ENCODE measurements around the gene CILP2. TPM values are rescaled to one million over a fixed set of nuclear protein-coding genes. Genes with fewer than 3 reads are reported as not detected.

The CILP2 gene
- total and polyA plus RNA-seq, 2 of the 8 experiments (the other 6 are each of a cell fraction or from before 2014, with no cell fraction given) = 4.4 to 5.8 TPM

DNA sequence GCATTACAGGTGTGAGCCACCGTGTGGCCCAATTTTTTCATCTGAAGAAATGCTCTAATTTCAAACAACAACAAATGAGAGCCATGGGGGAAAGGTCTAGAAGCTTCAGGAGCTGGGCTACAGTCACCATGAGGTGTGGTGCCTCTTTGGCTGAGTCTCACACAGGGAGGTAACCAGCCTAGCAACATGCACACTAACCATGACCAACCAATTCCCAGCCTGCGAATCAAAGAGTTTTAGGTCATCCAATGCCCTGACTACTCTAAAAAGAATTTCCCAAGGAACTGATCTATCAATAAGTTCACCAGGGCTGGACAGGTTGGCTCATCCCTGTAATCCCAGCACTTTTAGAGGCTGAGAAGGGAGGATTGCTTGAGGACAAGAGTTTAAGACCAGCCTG is 50.5 kb downstream of the CILP2 start (continued):
- no peak for TF ChIP-seq KDM4A (IDR thresholded peaks at IDR 0.05; ENCODE audit: low read depth, low read length, severe bottlenecking)
- no peak for TF ChIP-seq TAF7 (optimal IDR thresholded peaks at IDR 0.05; ENCODE audit: borderline replicate concordance, low read depth, low read length)
- no peak for TF ChIP-seq SIX5 (IDR thresholded peaks at IDR 0.05; ENCODE audit: low read depth, low read length)
- TF ChIP-seq CBX8 (IDR thresholded peaks at IDR 0.05; ENCODE audit: borderline replicate concordance, low read depth, low read length) = no peak
- TF ChIP-seq JUND (IDR thresholded peaks at IDR 0.05; ENCODE audit: low read length) = no peak

Data from H1 (cell line).